T-helper 1 cell (primary cell): ENCODE results near the gene MISP3.

Source experiments
- DNase-seq, 5 donors: peaks; one replicate each; pipeline ENCODE4 v3.0.0-alpha.2; 2012 to 2020

Gene MISP3

GRCh38 chr19:14081797-14082674, 9.4 kb downstream of the MISP3 start:
- peak in 2 of 5 donors; percentile 22 to 25 for DNase-seq

DNA sequence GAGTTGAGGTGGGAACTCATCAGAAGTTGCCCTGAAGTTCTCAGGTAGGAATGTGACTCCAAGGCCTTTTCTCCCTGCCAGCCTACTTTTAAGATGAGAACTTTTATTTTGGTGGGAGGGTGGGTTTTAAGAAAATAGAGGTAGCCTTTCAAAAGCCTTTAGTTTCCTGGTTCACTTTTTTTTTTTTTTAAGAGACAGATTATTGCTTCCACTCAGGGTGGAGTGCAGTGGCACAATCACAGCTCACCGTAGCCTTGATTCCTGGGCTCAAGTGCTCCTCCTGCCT, 10.0 kb downstream of the MISP3 start:
- DNase-seq: no peak

- no peak for DNase-seq
Observed at GRCh38 chr19:14085309-14085995, 12.9 kb downstream of the MISP3 start, which contains the start of gene C19orf67. Gene C19orf67, minus strand, starts transcription at chr19:14085783. Its CDS starts 156 bp downstream, at chr19:14085627.

- DNase-seq: no peak
Observed at GRCh38 chr19:14086098-14086497, 13.5 kb downstream of the MISP3 start.

DNA sequence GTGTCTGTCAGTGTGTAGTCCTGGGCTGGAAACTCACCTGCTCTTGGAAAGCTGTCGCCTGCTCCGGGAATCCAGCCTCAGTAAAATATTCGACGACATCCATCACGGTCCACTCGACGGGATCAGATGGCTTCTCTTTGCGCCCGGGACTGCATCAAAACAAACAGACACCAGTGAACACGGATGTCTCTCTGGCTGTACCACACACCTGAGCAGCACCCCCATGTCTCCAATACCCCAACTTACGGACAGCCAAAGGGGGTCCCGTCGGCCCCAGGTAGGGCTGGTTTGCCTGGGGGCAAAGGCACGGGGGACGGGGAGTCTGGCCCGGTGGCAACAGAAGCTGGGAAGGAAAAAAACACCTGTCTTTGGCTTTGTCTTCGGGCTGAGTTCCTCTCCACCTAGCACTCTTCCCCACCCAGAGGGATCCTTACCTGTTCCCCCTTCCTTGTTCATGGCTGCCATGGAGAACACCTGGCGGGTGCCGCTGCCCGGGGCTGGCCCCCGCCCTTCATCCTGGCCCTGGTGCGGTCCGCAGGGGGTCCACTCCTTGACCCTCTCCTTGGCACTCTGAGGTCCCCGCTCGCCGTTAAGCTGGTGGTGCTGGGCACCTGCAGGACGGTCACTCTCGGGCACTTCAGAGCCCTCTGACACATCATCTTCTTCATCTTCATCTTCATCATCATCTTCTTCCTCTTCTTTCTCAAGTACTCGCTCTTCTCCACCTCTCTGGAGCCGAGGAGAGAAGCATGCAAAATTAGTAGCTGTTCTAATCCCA, 16.2 kb downstream of the MISP3 start:
- no peak for DNase-seq

- peak in 1 of 5 donors; percentile 17 for DNase-seq
Observed at GRCh38 chr19:14089412-14089661, 16.8 kb downstream of the MISP3 start.

- DNase-seq: peak in 4 of 5 donors; percentile 23 to 59 (median 48)
Observed at GRCh38 chr19:14089662-14090508, 17.3 kb downstream of the MISP3 start.

DNA sequence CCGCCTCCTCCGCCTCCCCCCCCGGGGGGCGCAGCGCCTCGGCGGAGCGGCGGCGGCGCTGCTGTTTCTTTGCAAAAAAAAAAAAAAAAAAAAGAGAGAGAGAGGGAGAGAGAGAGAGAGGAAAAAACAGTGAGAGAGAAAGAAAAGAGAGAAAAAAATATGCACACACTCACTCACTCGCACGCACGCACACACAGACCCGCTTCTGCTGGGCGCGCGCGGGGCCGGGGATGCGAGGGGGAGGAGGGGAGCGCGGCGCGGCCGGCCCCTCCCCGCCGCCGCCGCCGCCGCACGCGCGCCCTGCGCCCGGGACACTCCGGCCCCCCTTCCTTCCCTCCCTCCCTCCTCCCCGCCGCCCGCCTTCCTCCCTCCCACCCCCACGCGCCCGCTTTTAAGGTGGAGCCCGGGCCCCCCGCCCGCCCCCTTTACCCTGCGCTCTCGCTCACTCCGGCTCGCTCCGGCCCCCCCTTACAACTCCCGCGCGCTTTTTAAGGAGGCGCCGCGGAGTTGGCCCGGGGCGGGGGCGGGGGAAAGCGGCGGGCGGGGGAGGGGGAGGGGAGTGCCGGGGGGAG, 18.0 kb downstream of the MISP3 start, which contains the start of gene SAMD1:
SAMD1 (minus strand) TSS at position 243 of the 572 bp plus-strand sequence.
- peak; percentile 79 to 86 (median 83) for DNase-seq

- DNase-seq: peak in 4 of 5 donors; percentile 21 to 55 (median 47)
Observed at GRCh38 chr19:14091081-14091812, 18.7 kb downstream of the MISP3 start.

- DNase-seq: peak in 2 of 5 donors; percentile 19 to 32
Observed at GRCh38 chr19:14091813-14092462, 19.4 kb downstream of the MISP3 start.

- DNase-seq: no peak
Observed at GRCh38 chr19:14093117-14093823, 20.7 kb downstream of the MISP3 start.

GRCh38 chr19:14094854-14095253, 22.3 kb downstream of the MISP3 start:
- no peak for DNase-seq

DNA sequence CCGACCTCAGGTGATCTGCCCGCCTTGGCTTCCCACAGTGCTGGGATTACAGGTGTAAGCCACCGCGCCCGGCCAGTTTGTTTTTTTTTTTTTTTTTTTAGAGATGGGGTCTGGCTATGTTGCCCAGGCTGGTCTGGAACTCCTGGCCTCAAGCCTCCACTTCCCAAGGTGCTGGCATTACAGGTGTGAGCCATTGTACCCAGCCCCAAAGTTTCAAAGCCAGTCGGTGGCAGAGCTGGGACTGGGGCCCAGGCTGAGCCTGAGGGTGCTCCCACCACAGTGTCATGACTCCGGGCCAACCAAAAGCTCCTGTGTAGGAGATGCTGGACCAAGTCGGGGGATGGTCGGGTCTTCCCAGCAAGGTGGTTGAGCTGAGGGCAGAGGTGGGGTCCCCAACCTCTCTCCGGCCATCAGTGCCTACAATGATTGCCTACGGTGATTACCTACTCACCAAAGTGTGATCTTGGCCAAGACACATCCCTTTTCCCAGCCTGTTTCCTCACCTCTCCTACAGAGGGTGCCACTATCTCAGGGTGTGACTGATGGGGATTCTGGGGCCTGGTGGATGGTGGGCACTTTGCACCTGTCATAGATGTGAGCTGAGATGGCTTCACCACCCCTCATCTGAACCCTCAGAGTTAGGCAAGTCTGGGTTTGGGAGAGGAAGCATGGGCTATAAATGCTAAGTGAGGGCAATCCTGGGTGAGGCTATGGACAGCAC, 23.8 kb downstream of the MISP3 start:
- DNase-seq: no peak

- DNase-seq: no peak
Observed at GRCh38 chr19:14097532-14098151, 25.1 kb downstream of the MISP3 start.

GRCh38 chr19:14101003-14101545, 28.5 kb downstream of the MISP3 start:
- no peak for DNase-seq

DNA sequence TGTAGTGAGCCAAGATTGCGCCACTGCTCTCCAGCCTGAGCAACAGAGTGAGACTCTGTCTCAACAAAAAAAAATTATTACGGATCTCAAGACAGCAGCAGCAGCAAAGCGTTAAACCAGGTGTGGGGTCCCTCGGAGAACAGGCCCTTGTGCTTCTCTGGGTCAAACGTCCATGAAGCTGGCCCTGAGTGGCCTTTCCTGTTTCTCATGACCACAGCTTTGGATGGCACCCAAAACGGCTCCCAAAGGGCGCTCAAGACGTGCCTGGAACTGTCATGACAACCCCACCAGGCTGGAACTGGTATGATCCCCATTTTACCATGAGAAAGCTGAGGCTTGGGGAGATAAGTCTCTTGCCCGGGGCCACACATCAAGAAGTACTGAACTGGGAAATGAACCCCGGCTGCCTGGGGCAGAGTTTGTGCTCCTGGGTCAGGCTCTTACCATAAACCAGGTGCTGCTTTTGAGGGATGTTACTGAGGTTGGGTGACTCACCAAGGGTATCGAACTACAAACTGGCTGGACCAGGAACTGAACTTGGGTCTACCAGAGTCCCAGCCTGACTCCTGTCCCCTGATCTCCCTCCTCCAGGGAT, 29.6 kb downstream of the MISP3 start:
- DNase-seq: no peak

- DNase-seq: no peak
Observed at GRCh38 chr19:14102756-14103155, 30.2 kb downstream of the MISP3 start.

DNA sequence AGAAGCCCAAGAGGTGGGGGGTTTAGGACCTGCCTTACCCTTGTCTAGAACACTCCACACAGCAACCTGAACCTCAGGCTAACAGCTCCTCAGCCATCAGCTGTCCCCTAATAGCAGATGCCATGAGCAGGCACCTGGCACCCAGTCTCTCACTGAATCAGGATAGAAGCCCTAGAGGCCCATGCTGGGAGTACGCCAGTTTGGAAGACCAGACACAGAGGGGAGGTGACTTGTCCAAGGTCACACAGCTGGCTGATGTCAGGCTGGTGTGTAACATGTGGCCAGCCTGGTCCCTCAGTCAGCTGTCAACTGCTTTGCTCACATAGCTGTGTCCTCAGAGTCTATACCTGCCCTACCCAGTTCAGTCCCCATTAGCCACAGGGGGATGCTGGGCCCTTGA, 30.7 kb downstream of the MISP3 start:
- DNase-seq: no peak
